Measurements from ENCODE around the gene ARPP19. TPM values are rescaled to one million over a fixed set of nuclear protein-coding genes. Genes with fewer than 3 reads are reported as not detected.

The ARPP19 gene
- total and polyA plus RNA-seq, 12 donors, result 19.1 to 184 (median 138) TPM

DNA sequence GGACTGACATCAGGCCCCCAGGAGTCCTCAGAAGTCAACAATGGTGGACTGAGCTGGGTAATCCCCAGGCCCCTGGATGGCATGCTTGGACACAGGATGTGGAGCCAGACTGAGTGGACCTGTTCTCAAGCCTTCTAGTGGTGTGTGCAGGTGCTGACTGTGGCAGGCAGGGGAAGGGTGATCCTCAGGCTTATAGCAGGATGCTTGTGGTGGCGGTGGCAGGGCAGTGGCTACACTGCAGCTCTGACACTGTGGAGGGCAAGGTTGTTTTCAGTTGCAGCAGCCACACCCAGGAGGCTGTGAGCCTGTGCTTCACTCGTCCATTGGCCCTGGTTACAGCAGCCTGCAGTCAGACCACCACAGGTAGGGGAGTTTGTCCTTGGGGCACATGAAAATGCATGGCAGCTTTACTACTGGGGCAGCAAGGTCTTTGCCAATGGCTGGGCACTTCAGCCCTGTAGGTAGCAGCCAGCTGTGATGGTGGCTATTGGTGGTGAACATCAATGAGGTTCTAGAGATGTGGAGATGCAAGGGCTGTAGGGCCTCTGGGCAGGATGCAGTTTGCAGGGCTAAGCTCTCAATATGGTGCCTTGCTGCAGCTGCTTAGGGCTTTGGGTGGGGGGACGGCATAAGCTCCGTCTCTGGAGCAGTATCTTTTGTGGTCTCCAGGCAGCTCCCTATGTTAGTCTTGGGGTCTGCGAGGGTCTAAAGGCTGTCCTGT lies 22.6 kb downstream of the ARPP19 start:
- Histone ChIP-seq H3K4me3 (no peak overlapping the region), H3K27me3 (no peaks in the 10 kb centered on the region), H3K27ac (no peak overlapping the region), H3K36me3 (replicated peaks in 1 of 2) (peaks cover 0 to 23% of the 10 kb centered on the region in 2 donors), H3K4me1 (replicated peaks in 1 of 2) (no peaks in the 10 kb centered on the region), H3K9me3 (replicated peaks in 1 of 3) (no peaks in the 10 kb centered on the region)
- no peak for DNase-seq
- intact Hi-C loops (cut with DNase I), result no loop called here
- TF ChIP-seq POLR2A (IDR thresholded peaks at IDR 0.05), result no peak
- TF ChIP-seq, protein P1, sequence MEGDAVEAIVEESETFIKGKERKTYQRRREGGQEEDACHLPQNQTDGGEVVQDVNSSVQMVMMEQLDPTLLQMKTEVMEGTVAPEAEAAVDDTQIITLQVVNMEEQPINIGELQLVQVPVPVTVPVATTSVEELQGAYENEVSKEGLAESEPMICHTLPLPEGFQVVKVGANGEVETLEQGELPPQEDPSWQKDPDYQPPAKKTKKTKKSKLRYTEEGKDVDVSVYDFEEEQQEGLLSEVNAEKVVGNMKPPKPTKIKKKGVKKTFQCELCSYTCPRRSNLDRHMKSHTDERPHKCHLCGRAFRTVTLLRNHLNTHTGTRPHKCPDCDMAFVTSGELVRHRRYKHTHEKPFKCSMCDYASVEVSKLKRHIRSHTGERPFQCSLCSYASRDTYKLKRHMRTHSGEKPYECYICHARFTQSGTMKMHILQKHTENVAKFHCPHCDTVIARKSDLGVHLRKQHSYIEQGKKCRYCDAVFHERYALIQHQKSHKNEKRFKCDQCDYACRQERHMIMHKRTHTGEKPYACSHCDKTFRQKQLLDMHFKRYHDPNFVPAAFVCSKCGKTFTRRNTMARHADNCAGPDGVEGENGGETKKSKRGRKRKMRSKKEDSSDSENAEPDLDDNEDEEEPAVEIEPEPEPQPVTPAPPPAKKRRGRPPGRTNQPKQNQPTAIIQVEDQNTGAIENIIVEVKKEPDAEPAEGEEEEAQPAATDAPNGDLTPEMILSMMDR (IDR thresholded peaks at IDR 0.05), result no peak
- WGBS, 4 donors, result 90 to 98% (median 97%) methylated on average over 2 to 5 of the region's 5 CpGs

DNA sequence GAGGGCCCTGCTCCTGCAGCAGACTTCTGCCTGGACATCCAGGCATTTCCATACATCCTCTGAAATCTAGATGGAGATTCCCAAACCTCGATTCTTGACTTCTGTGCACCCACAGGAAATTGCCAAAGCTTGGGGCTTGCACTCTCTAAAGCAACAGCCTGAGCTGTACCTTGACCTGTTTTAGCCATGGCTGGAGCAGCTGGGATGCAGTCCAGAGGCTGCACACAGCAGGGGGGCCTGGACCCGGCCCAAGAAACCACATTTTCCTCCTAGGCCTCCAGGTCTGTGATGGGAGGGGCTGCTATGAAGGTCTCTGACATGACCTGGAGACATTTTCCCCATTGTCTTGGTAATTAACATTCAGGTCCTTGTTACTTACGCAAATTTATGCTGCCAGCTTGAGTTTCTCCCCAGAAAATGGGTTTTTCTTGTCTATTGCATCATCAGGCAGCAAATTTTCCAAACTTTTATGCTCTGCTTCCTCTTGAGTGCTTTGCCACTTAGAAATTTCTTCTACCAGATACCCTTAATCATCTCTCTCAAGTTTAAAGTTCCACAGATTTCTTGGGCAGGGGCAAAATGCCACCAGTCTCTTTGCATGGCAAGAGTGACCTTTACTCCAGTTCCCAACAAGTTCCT lies 28.3 kb downstream of the ARPP19 start:
- DNase-seq, result no peak
- TF ChIP-seq, protein P1 (IDR thresholded peaks at IDR 0.05), result no peak
- no peak for TF ChIP-seq POLR2A (IDR thresholded peaks at IDR 0.05)
- Histone ChIP-seq H3K27me3 (no peaks in the 10 kb centered on the region), H3K4me1 (replicated peaks in 1 of 2) (no peaks in the 10 kb centered on the region), H3K27ac (no peak overlapping the region), H3K4me3 (no peak overlapping the region), H3K9me3 (replicated peaks in 1 of 3) (no peaks in the 10 kb centered on the region), H3K36me3 (replicated peaks in 1 of 2) (no peaks in the 10 kb centered on the region)
- intact Hi-C loops (cut with DNase I), result no loop called here
- 68 to 100% (median 77%) methylated on average over 1 to 3 of the region's 3 CpGs for WGBS, 4 donors

DNA sequence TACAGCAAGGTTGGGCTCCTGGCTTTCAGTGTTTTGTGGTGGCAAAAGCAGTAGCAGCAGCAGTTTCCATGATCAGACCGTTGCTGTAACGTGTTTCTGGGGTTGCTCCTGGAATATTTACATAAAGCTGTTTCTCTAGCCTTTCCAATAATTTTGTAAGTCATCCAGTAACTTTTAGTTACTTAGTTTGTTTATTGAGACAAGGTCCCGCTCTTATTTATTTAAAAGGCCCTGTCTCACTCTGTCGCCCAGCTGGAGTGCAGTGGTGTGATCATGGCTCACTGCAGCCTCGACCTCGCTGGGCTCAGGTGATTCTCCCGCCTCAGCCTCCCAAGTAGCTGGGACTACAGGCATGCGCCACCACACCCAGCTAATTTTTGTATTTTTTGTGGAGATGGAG lies 31.4 kb downstream of the ARPP19 start:
- H3K9me3 ChIP-seq (replicated peaks in 1 of 3), result no peaks in the 10 kb centered on the region
- DNase-seq, result no peak
- intact Hi-C loops (cut with DNase I), result no loop called here
- TF ChIP-seq, protein P1 (IDR thresholded peaks at IDR 0.05), result no peak
- TF ChIP-seq POLR2A (IDR thresholded peaks at IDR 0.05), result no peak
- no peak overlapping the region for H3K27ac ChIP-seq
- H3K36me3 ChIP-seq (replicated peaks in 1 of 2), result no peaks in the 10 kb centered on the region
- WGBS, 4 donors, result 93 to 98% (median 94%) methylated on average over 8 of the region's 8 CpGs
- no peak overlapping the region for H3K4me3 ChIP-seq
- H3K4me1 ChIP-seq (replicated peaks in 1 of 2), result no peaks in the 10 kb centered on the region
- H3K27me3 ChIP-seq, result no peaks in the 10 kb centered on the region

DNA sequence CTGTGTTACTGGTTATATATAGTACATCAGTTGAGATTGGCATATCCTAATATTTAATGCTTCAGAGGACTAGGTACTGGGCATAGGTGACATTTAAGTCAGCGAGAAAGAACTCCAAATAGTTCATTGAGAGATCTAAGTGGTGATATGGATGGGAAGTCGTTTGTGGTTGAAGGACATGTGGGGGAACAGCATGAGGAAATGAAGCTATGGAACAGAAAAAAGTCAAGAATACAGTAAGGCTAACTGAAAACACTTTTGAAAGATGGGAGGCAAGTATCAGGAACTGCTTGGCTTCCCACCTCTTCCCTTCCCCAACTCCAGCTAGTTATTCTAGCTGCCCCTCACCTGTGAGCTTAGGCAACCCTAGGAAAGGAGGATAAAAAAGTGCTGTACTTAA lies 36.4 kb downstream of the ARPP19 start:
- WGBS, 4 donors, result 53 to 72% (median 57%) methylated on average over 2 of the region's 2 CpGs
- TF ChIP-seq POLR2A (IDR thresholded peaks at IDR 0.05), result no peak
- TF ChIP-seq, protein P1 (IDR thresholded peaks at IDR 0.05), result no peak
- no peaks in the 10 kb centered on the region for H3K27me3 ChIP-seq
- peaks cover 7 to 14% of the 10 kb centered on the region in 2 donors for H3K4me1 ChIP-seq (replicated peaks in 1 of 2)
- H3K27ac ChIP-seq, result no peak overlapping the region
- DNase-seq, result no peak
- intact Hi-C loops (cut with DNase I), result no loop called here
- no peaks in the 10 kb centered on the region for H3K36me3 ChIP-seq (replicated peaks in 1 of 2)
- no peaks in the 10 kb centered on the region for H3K9me3 ChIP-seq (replicated peaks in 1 of 3)
- no peak overlapping the region for H3K4me3 ChIP-seq

Measured in adrenal gland (tissue), 12 donors.